ENCODE data around the gene KRTAP4-11.
"Not testable (repeated sequence)": the region's sequence is repeated elsewhere in the genome, so short reads cannot be mapped to it uniquely, and the experiment has no call there.

The KRTAP4-11 gene

DNA sequence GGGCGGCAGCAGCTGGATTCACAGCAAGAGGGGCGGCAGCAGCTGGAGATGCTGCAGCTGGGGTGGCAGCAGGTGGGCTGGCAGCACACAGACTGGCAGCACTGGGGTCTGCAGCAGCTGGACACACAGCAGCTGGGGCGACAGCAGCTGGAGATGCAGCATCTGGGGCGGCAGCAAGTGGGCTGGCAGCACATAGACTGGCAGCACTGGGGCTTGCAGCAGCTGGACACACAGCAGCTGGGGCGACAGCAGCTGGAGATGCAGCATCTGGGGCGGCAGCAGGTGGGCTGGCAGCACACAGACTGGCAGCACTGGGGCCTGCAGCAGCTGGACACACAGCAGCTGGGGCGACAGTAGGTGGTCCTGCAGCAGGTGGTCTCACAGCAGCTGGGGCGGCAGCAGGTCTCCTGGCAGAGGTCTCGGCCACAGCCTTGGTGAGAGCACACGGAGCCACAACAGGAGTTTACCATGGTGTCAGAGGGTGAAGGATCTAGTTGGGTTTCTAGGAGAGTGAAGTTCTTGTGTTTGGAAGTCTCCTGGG, at the start of gene KRTAP4-11:
TSS of gene KRTAP4-11 (minus strand) at position 528 of the 541 bp plus-strand sequence. CDS start at position 470, 58 bp downstream.
- DNase-seq (ENCODE audit: low read depth): not testable (repeated sequence)

DNA sequence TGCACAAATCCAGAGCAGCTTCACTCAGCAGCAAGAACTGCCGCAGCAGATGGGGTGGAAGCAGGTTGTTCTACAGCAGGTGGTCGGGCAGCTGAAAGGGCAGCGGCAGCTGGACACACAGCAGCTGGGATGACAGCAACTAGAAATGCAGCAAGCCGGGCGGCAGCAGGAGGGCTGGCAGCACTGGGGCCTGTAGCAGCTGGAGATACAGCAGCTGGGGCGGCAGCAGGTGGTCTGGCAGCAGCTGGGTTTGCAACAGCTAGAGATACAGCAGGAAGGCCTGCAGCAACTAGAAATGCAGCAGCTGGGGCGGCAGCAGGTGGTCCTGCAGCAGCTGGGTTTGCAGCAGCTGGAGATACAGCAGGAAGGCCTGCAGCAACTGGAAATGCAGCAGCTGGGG, 49.4 kb upstream of the KRTAP4-11 start:
- no peak for DNase-seq (ENCODE audit: low read depth)

DNA sequence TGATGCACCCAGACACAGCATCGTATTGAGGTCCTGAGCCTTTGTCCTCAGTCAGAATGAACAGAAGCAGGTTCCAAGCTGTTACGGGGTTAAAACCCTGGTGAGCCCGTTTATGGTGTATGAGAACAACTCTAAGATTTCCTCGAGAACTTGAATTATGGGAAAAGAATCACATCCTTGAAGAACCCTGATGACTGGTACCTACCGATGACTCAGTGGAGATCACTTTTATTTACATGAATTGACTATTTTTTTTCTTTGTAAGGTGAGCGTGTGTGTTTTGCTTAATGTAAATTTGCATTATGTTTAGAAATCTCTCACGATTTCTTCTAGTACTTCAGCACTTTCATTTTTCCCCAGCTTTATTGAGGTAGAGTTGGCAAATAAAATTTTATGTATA, 45.7 kb upstream of the KRTAP4-11 start:
- no peak for DNase-seq (ENCODE audit: low read depth)

DNA sequence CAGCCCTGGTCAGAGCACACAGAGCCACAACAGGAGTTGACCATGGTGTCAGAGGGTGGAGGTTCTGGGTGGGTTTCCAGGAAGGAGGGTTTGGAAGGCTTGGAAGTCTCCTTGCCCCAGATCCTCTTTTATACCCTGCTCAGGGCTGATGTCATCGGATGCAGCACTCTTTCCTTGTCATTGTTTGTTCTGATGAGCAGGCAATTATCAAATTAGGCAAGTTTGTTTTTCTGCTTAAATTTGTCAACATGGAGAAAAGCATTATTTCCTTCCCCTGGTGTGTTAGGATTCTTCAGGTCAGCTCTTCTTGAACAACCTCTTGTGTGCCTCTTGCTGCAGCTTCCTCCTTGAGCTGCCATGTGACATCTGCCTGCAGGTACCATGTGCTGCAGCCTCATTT, 42.5 kb upstream of the KRTAP4-11 start, which contains the start of gene KRTAP4-4:
TSS of gene KRTAP4-4 (minus strand) at position 101 of the 400 bp plus-strand sequence. CDS start at position 44, 57 bp downstream.
- no peak for DNase-seq (ENCODE audit: low read depth)

DNA sequence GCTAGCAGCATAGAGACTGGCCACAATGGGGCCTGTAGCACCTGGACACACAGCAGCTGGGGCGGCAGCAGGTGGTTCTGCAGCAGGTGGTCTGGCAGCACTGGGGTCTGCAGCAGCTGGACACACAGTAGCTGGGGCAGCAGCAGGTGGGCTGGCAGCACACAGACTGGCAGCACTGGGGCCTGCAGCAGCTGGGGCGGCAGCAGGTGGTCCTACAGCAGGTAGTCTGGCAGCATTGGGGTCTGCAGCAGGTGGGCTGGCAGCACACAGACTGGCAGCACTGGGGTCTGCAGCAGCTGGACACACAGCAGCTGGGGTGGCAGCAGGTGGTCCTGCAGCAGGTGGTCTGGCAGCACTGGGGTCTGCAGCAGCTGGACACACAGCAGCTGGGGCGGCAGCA, 42.0 kb upstream of the KRTAP4-11 start:
- DNase-seq (ENCODE audit: low read depth): not testable (repeated sequence)

DNA sequence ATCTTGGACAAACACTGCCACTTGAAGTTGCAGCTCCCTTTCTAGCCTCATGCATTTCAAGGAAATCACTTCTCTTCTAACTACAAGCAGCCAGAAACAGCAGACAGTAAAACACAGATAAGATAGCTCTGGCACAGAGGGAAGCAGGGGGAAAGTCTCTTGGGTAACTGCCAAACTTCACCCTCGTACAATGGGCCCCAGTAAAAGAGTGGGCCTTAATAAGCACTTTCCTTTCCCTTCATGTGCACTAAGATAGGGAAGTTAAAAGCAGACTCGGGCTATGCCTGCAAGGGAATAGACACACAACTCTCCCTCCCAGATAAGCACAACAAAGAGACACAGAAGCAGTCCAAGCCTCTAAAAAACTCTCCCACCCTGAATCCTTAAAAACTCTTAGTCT, 35.7 kb upstream of the KRTAP4-11 start:
- DNase-seq (ENCODE audit: low read depth): no peak

- no peak for DNase-seq (ENCODE audit: low read depth)
Observed at GRCh38 chr17:41151525-41151924, 33.4 kb upstream of the KRTAP4-11 start.

DNA sequence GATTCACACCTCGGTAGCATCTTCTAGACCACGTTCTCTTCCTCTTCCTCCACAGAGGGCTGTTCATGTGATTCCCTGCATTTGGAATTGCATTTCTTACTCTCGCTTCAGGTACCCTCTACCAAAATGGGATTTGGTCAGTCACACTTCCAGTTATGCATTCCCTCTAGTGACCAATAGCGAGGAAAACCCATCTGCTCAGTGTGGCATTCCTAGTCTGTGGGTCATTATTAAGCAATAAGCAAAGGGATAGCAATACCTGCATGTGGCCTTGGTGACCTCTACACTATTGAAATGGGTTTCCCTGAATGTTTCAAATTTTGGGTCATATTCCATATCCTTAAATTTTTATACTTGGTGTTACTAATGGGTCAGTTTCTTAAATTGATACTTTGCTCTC, 31.9 kb upstream of the KRTAP4-11 start:
- no peak for DNase-seq (ENCODE audit: low read depth)

DNA sequence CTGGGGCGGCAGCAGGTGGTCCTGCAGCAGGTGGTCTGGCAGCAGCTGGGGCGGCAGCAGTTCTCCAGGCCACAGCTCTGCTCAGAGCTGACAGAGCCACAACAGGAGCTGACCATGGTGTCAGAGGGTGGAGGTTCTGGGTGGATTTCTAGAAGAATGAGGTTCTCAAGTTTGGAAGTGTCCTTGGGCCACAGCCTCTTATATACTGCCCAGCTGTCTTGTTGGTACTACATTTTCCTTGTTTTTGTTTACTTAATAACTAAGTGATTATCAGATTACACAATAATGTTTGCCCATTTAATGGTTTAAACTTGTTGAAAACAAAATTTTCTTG, 31.4 kb upstream of the KRTAP4-11 start, which contains the start of gene KRTAP4-5:
TSS of gene KRTAP4-5 (minus strand) at position 174 of the 334 bp plus-strand sequence. CDS start at position 116, 58 bp downstream.
- DNase-seq (ENCODE audit: low read depth): no peak

GRCh38 chr17:41148971-41149651, 30.9 kb upstream of the KRTAP4-11 start:
- not testable (repeated sequence) for DNase-seq (ENCODE audit: low read depth)

DNA sequence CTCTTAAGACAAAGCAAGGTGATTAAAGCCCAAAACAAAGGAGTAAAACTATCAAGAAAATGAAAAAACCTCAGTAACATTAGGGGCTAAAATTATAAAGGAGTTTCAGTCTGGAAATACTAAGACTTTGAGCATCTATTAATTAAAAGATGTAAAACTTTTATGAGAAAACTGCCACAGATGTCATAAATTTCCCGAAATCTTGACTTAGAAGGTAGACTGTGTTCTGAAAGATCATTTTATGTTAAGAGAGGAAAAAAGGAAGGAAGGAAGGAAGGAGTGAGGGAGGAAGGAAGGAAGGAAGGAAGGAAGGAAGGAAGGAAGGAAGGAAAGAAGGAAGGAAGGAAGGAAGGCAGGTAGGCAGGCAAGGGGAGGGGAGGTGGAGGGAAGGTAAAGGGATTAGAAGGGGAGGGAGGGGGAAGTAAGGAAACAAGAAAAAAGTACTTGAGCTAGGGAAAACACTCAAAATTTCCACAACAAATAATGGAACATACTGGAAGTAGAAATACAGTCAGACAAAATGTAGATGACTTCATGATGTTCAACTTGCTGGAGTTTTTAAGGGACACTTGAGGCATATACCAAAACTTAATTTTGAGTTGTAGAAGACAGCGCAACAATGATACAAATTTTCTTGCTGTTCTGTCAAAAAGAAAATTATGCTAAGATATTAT, 29.5 kb upstream of the KRTAP4-11 start:
- no peak for DNase-seq (ENCODE audit: low read depth)

DNA sequence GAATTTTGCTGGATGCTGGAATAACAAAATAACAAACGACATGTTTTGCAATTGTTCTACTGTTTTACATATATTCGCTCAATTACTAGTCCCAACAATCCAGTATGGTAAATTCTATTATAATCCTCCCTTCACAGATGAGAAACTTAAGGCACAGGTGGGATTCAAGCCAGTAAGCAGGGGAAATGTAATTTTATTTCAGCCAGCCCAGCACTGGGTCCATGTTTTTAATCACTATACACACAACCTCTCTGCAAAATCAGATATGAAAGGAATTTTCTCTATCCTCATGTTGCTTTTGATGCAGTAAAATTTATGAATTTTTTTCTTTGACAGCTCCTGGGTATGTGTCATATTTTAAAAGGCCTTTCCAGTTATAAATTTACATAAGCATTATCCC, 27.1 kb upstream of the KRTAP4-11 start:
- no peak for DNase-seq (ENCODE audit: low read depth)

DNA sequence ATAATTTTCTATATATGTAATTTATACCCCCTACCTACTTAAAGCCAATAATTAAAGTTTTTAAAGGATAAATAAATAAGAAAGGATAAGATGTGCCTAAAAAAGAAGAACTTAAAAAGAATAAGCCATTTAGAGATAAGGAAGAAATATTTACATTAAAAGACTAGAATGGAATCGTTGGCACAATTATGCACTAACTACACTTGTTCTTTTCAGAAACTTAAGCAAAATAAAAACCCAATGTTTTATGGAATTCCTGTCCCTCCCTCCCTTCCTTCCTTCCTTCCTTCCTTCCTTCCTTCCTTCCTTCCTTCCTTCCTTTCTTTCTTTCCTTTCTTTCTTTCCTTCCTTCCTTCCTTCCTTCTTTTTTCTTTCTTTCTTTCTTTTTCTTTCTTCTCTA, 26.7 kb upstream of the KRTAP4-11 start:
- DNase-seq (ENCODE audit: low read depth): no peak

GRCh38 chr17:41141361-41141760, 23.2 kb upstream of the KRTAP4-11 start:
- no peak for DNase-seq (ENCODE audit: low read depth)

- peak; percentile 10 for DNase-seq (ENCODE audit: low read depth)
Observed at GRCh38 chr17:41140360-41141131, 22.4 kb upstream of the KRTAP4-11 start, which contains the start of gene KRTAP4-6. KRTAP4-6 (minus strand) TSS chr17:41140544; CDS start chr17:41140487, 57 bp downstream.

- DNase-seq (ENCODE audit: low read depth): not testable (repeated sequence)
Observed at GRCh38 chr17:41139865-41140264, 21.7 kb upstream of the KRTAP4-11 start.

DNA sequence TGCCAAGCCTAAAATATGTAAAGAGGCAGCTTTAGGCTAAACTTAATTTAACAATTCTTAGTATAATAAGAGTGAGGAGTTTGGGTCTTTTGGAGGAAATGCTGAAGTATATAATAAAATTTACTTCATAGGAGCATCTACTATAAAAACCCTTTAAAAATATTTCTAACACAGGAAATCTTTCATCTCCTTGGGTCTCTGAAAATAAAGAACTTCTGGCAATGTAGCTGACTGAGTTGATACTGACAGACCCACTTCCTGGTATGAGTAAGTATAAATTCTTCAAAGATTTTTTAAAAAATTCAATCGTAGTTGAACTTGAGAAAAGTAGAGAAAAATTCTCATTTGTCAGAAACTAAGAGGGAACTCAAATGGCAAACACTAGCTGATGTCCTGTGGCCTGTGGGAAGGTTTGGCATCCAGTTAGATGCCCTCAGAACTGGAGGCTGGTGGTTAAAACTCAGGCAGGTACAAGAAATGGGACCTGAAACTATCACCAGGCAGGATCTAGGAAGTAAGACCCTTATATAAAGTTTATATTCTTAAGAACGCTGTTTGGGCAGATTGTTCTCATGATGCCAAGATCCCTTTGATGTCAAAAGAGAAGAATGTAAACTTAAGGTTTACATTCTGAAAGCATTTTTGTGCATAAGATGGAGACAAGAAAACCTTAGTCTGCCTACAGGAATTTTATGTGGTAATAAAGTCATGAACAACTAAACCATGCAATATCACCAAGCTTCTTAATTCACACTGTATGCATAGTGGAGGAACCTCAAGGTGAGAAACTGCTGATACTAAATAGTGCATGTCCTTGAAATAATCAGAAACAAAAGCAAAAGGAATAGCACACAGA, 15.9 kb upstream of the KRTAP4-11 start:
- no peak for DNase-seq (ENCODE audit: low read depth)

DNA sequence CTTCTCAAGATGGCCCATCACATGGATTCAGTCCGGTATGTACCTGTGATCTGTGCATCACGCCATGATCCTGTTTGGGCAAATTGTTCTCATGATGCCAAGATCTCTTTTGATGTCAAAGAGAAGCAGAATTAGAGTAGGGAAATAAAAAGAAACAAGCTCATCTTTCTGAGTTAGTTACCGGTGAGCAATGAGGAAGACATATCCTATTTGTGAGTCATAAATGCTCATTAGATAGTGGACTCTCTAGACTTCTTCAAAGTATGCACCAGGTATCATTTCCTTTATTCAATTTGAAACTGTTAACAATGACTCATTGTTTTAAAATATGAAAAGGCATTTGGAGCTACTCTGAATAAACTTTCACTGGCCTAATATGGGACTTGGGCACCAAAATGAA, 13.8 kb upstream of the KRTAP4-11 start:
- DNase-seq (ENCODE audit: low read depth): no peak

- DNase-seq (ENCODE audit: low read depth): no peak
Observed at GRCh38 chr17:41127371-41127770, 9.2 kb upstream of the KRTAP4-11 start.

DNA sequence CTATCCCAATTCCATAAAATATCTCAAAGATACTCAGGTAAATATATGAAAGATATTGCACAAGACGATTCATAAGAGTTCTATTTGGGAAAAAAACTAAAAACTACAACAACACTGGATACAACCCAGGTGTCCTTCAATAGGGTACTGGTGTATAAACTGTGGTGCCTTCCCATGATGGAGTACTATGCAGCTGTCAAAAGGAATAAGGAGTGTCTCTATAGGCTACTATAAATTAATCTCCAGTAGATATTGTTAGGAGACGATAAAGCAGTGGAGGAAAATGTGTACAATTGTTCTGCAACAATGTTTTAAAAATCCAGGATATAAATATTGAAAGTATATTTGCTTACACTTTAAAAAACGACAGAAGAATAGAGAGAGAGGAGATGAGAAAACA, 8.2 kb upstream of the KRTAP4-11 start:
- no peak for DNase-seq (ENCODE audit: low read depth)

DNA sequence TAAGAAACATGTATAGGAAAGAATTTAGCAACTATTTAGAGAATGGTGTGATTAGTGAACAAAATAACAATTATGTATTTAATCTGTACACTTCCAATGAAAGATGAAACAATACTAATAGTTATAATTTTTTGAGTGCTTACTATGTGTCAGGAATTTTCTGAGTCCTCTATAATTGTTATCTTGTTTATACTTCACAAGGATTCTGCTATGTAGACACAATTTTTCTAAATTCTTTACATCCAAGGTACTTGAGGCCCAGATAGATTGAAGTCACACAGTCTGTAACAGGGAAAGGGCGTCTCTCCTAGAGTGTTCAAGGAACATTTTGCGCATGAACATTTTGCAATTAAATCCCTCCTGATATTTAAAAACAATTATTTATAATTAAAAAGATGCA, 6.9 kb upstream of the KRTAP4-11 start:
- no peak for DNase-seq (ENCODE audit: low read depth)

Data from fibroblast of the conjunctiva (primary cell).